HG02642 (cell line): ENCODE measurements around the gene CBLB.
"Not testable (repeated sequence)": the region's sequence is repeated elsewhere in the genome, so short reads cannot be mapped to it uniquely, and the experiment has no call there.

Experiments used
- ATAC-seq: cut with Tn5 transposase; IDR thresholded peaks from one replicate; pipeline ENCODE4 v1.9.1; 2021; ENCODE audit warnings: mild to moderate bottlenecking; ENCODE audit not compliant: unreplicated experiment, poor library complexity

The CBLB gene

GRCh38 chr3:105823149-105823867 lies 45.5 kb downstream of the CBLB start:
- ATAC-seq, result no peak

- no peak for ATAC-seq
Observed at GRCh38 chr3:105822171-105823123, 46.4 kb downstream of the CBLB start.

GRCh38 chr3:105821433-105821832 lies 47.4 kb downstream of the CBLB start:
- ATAC-seq, result no peak

GRCh38 chr3:105816833-105817232 lies 52.0 kb downstream of the CBLB start:
- ATAC-seq, result no peak

- not testable (repeated sequence) for ATAC-seq
Observed at GRCh38 chr3:105815331-105815730, 53.5 kb downstream of the CBLB start.

- ATAC-seq, result no peak
Observed at GRCh38 chr3:105813710-105814109, 55.1 kb downstream of the CBLB start.

- ATAC-seq, result no peak
Observed at GRCh38 chr3:105812194-105812586, 56.6 kb downstream of the CBLB start.

GRCh38 chr3:105811518-105812193 lies 57.2 kb downstream of the CBLB start:
- no peak for ATAC-seq

- no peak for ATAC-seq
Observed at GRCh38 chr3:105809208-105809888, 59.5 kb downstream of the CBLB start.

GRCh38 chr3:105807701-105808100 lies 61.1 kb downstream of the CBLB start:
- no peak for ATAC-seq

- ATAC-seq, result no peak
Observed at GRCh38 chr3:105807146-105807545, 61.7 kb downstream of the CBLB start.

- ATAC-seq, result no peak
Observed at GRCh38 chr3:105806359-105806758, 62.5 kb downstream of the CBLB start.

GRCh38 chr3:105805404-105805803 lies 63.4 kb downstream of the CBLB start:
- no peak for ATAC-seq

GRCh38 chr3:105802118-105802706 lies 66.6 kb downstream of the CBLB start:
- ATAC-seq, result no peak

- ATAC-seq, result no peak
Observed at GRCh38 chr3:105801397-105801796, 67.4 kb downstream of the CBLB start.

GRCh38 chr3:105800320-105800719 lies 68.5 kb downstream of the CBLB start:
- no peak for ATAC-seq

GRCh38 chr3:105799286-105799685 lies 69.5 kb downstream of the CBLB start:
- no peak for ATAC-seq

GRCh38 chr3:105798381-105798934 lies 70.4 kb downstream of the CBLB start:
- ATAC-seq, result peak; percentile 85

GRCh38 chr3:105793040-105793439 lies 75.8 kb downstream of the CBLB start:
- no peak for ATAC-seq
